Parathyroid adenoma (tissue), 2 donors: ENCODE data around the gene PALM.

Source experiments
- H2AFZ ChIP-seq: fragments of 300-600 bp; sonication (generic); one replicate; pipeline ENCODE4 v1.7.0; 2017; ENCODE audit warnings: antibody characterized with exemption, mild to moderate bottlenecking
- H3K27ac ChIP-seq: fragments of 300-600 bp; sonication (generic); one replicate; pipeline ENCODE4 v1.7.0; 2017
- H3K27me3 ChIP-seq: fragments of 300-600 bp; sonication (generic); one replicate; pipeline ENCODE4 v1.7.0; 2017; ENCODE audit warnings: low read length; ENCODE audit not compliant: control insufficient read depth, insufficient read depth
- H3K36me3 ChIP-seq: fragments of 300-600 bp; sonication (generic); one replicate; pipeline ENCODE4 v1.7.0; 2017; ENCODE audit warnings: low read length; ENCODE audit not compliant: control insufficient read depth, insufficient read depth
- H3K4me1 ChIP-seq: fragments of 300-600 bp; sonication (generic); one replicate; pipeline ENCODE4 v1.7.0; 2017; ENCODE audit warnings: control low read depth
- H3K4me2 ChIP-seq: fragments of 300-600 bp; sonication (generic); one replicate; pipeline ENCODE4 v1.7.0; 2017; ENCODE audit warnings: low read length
- H3K4me3 ChIP-seq: fragments of 300-600 bp; sonication (generic); one replicate; pipeline ENCODE4 v1.7.0; 2017; ENCODE audit warnings: low read depth, low read length
- H3K79me2 ChIP-seq: fragments of 300-600 bp; sonication (generic); one replicate; pipeline ENCODE4 v1.7.0; 2017; ENCODE audit warnings: control low read depth
- H3K9ac ChIP-seq: fragments of 300-600 bp; sonication (generic); one replicate; pipeline ENCODE4 v1.7.0; 2017; ENCODE audit warnings: mild to moderate bottlenecking
- H3K9me3 ChIP-seq: fragments of 300-600 bp; sonication (generic); one replicate; pipeline ENCODE4 v1.7.0; 2017; ENCODE audit warnings: low read length; ENCODE audit not compliant: control insufficient read depth
- CTCF ChIP-seq: fragments of 300-600 bp; sonication (generic); IDR thresholded peaks from one replicate; pipeline ENCODE4 v1.7.0; 2017; ENCODE audit warnings: antibody characterized with exemption, mild to moderate bottlenecking
- donor health status: primary hyperparathyroidism.

Gene PALM

GRCh38 chr19:750640-751423, 42.1 kb downstream of the PALM start, which contains the start of gene MISP:
Gene MISP, plus strand, starts transcription at chr19:751112. Its CDS starts 5,835 bp downstream, at chr19:756947.
- no peak within 1 kb of the TSS for H3K4me3 ChIP-seq
- no peak for TF ChIP-seq CTCF
- no peak within 1 kb of the TSS for H2AFZ ChIP-seq
- H3K4me1 ChIP-seq = no peaks in the 10 kb centered on the region
- no peak within 1 kb of the TSS for H3K9ac ChIP-seq
- H3K27ac ChIP-seq = no peak within 1 kb of the TSS
- H3K79me2 ChIP-seq = no peaks in the 10 kb centered on the region
- no peaks in the 10 kb centered on the region for H3K36me3 ChIP-seq
- no peak within 1 kb of the TSS for H3K4me2 ChIP-seq
- H3K9me3 ChIP-seq = no peaks in the 10 kb centered on the region
- no peaks in the 10 kb centered on the region for H3K27me3 ChIP-seq

- no peaks in the 10 kb centered on the region for H3K79me2 ChIP-seq
- H3K4me3 ChIP-seq = no peak overlapping the region
- no peak overlapping the region for H3K9ac ChIP-seq
- H3K4me1 ChIP-seq = no peaks in the 10 kb centered on the region
- no peak overlapping the region for H3K4me2 ChIP-seq
- no peak for TF ChIP-seq CTCF
- H3K36me3 ChIP-seq = no peaks in the 10 kb centered on the region
- H2AFZ ChIP-seq = no peak overlapping the region
- no peak overlapping the region for H3K27ac ChIP-seq
- H3K9me3 ChIP-seq = no peaks in the 10 kb centered on the region
- H3K27me3 ChIP-seq = no peaks in the 10 kb centered on the region
Observed at GRCh38 chr19:751501-752341, 43.0 kb downstream of the PALM start.

- Histone ChIP-seq H3K4me1 (no peaks in the 10 kb centered on the region), H3K27ac (no peak overlapping the region), H3K9ac (no peak overlapping the region), H3K36me3 (no peaks in the 10 kb centered on the region), H3K27me3 (no peaks in the 10 kb centered on the region), H2AFZ (no peak overlapping the region), H3K4me3 (no peak overlapping the region), H3K4me2 (no peak overlapping the region), H3K79me2 (no peaks in the 10 kb centered on the region), H3K9me3 (no peaks in the 10 kb centered on the region)
- no peak for TF ChIP-seq CTCF
Observed at GRCh38 chr19:752652-753517, 44.1 kb downstream of the PALM start.

GRCh38 chr19:754530-754929, 45.8 kb downstream of the PALM start:
- Histone ChIP-seq H3K9ac (no peak overlapping the region), H3K27ac (no peak overlapping the region), H3K9me3 (no peaks in the 10 kb centered on the region), H3K79me2 (no peaks in the 10 kb centered on the region), H2AFZ (no peak overlapping the region), H3K36me3 (no peaks in the 10 kb centered on the region), H3K4me3 (no peak overlapping the region), H3K4me2 (no peak overlapping the region), H3K27me3 (no peaks in the 10 kb centered on the region), H3K4me1 (no peaks in the 10 kb centered on the region)
- no peak for TF ChIP-seq CTCF
